Adrenal gland (tissue), 5 donors: ENCODE data around the gene NUDT3.

Source experiments
- POLR2A ChIP-seq, 2 donors: fragments of 450-650 bp; IDR thresholded peaks; one replicate each; pipeline ENCODE4 v1.6.1; 2017; ENCODE audit warnings: antibody characterized with exemption in 2 of 2, mild to moderate bottlenecking in 2 of 2, moderate library complexity in 1 of 2
- TF ChIP-seq, protein P1 (sequence below), 6 experiments: fragments of 450-650 bp in 4 of 6; fragments of 200-600 bp in 2 of 6; sonication (generic) in 1 of 6; IDR thresholded peaks; 1 replicate in 5 of 6; 2 replicates in 1 of 6; pipeline versions ENCODE4 v1.5.1 to v1.8.0; 2016 to 2021; ENCODE audit warnings: antibody characterized with exemption in 6 of 6, mild to moderate bottlenecking in 2 of 6, moderate library complexity in 1 of 6
- donor health status: DM: no; HTN: no; CAD: no.

DNA sequence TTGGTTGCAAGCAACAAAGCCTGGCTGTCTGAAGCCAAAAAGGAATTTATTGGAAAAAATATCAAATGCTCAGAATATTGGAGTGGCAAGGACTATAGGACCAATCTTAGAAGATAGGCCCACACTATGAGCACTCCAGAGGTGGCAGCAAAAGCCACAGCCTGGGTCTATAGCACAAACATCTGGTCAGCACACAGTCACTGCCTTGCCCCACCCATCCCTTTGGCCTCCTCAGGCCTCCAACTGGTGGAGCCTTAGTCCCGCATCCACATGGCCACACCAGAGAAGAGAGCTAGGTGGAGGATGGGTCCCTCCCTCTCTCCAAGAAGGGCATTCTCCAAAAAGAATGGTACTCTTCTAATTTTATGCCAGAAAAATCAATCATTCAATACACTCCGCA, 14.0 kb downstream of the NUDT3 start:
- no peak for TF ChIP-seq POLR2A (IDR thresholded peaks at IDR 0.05)
- TF ChIP-seq, protein P1, sequence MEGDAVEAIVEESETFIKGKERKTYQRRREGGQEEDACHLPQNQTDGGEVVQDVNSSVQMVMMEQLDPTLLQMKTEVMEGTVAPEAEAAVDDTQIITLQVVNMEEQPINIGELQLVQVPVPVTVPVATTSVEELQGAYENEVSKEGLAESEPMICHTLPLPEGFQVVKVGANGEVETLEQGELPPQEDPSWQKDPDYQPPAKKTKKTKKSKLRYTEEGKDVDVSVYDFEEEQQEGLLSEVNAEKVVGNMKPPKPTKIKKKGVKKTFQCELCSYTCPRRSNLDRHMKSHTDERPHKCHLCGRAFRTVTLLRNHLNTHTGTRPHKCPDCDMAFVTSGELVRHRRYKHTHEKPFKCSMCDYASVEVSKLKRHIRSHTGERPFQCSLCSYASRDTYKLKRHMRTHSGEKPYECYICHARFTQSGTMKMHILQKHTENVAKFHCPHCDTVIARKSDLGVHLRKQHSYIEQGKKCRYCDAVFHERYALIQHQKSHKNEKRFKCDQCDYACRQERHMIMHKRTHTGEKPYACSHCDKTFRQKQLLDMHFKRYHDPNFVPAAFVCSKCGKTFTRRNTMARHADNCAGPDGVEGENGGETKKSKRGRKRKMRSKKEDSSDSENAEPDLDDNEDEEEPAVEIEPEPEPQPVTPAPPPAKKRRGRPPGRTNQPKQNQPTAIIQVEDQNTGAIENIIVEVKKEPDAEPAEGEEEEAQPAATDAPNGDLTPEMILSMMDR (IDR thresholded peaks at IDR 0.05), result no peak
